H1 (cell line): ENCODE results near the gene EVPL. TPM values are rescaled to one million over a fixed set of nuclear protein-coding genes. Genes with fewer than 3 reads are reported as not detected.

Experiments used
- BRCA1 ChIP-seq: IDR thresholded peaks from 2 replicates; pipeline ENCODE4 v1.6.1; 2012; ENCODE audit warnings: low read depth, low read length, improper control_type of control experiment
- GTF2F1 ChIP-seq: IDR thresholded peaks from 2 replicates; pipeline ENCODE4 v1.6.1; 2012; ENCODE audit warnings: low read depth, low read length, improper control_type of control experiment, borderline replicate concordance
- JUN ChIP-seq: IDR thresholded peaks from 2 replicates; pipeline ENCODE4 v1.6.1; 2011; ENCODE audit warnings: low read depth, mild to moderate bottlenecking, improper control_type of control experiment, low read length
- MAFK ChIP-seq: IDR thresholded peaks from 2 replicates; pipeline ENCODE4 v1.6.1; 2012; ENCODE audit warnings: low read depth, mild to moderate bottlenecking, improper control_type of control experiment, low read length
- RNF2 ChIP-seq: fragments of 200-900, 300-1000 bp; sonication (generic); IDR thresholded peaks from 2 replicates; pipeline ENCODE4 v1.7.1; 2016; ENCODE audit warnings: borderline replicate concordance, low read depth, mild to moderate bottlenecking, antibody characterized with exemption, low read length; ENCODE audit not compliant: poor library complexity, severe bottlenecking; ENCODE audit errors: missing control alignments
- polyA plus RNA-seq, 7 experiments: library from polyadenylated mRNA; depleted of rRNA in 3 of 7; stranded (reverse) in 5 of 7; unstranded in 2 of 7; fragments of >200 nt in 5 of 7; fragments of 200-250 nt in 2 of 7; gene quantifications; 1 replicate in 5 of 7; 2 replicates in 1 of 7; 4 replicates in 1 of 7; pipeline versions ENCODE4 v1.2.1 to v1.2.3, GENCODE V29; 2011 to 2013; ENCODE audit warnings: missing spikeins in 2 of 7, mixed read lengths in 2 of 7
- total RNA-seq: library from RNA; stranded (reverse); fragmentation: NEBNext Ultra II Directional; extraction: Animal tissue kit (Norgen Biotek cat#: 25700); gene quantifications from 2 replicates; pipeline ENCODE4 v1.2.1, GENCODE V29; 2021
- TF ChIP-seq, protein P1 (sequence below): fragments of 300-600 bp; sonication (generic); IDR thresholded peaks from 2 replicates; pipeline ENCODE4 v1.7.1; 2012; ENCODE audit warnings: low read length, moderate library complexity, mild to moderate bottlenecking, inconsistent platforms; ENCODE audit not compliant: insufficient replicate concordance
- TF ChIP-seq, protein P2 (sequence below), 3 experiments: IDR thresholded peaks; 1 replicate in 2 of 3; 2 replicates in 1 of 3; pipeline versions ENCODE4 v1.5.1 to v1.6.1; 2011; ENCODE audit warnings: low read length in 3 of 3, mild to moderate bottlenecking in 3 of 3, inconsistent platforms in 2 of 3, low read depth in 1 of 3, moderate library complexity in 1 of 3; ENCODE audit not compliant: insufficient read depth in 1 of 3; ENCODE audit errors: control extremely low read depth in 1 of 3
- TF ChIP-seq, protein P3 (sequence below): IDR thresholded peaks from 2 replicates; pipeline ENCODE4 v1.6.1; 2012; ENCODE audit warnings: inconsistent platforms

EVPL gene
- total and polyA plus RNA-seq, 2 of the 8 experiments (the other 6 are each of a cell fraction or from before 2014, with no cell fraction given): 0.20 to 0.99 TPM

GRCh38 chr17:75998327-75998795, 28.7 kb downstream of the EVPL start (continued):
- TF ChIP-seq, protein P1, sequence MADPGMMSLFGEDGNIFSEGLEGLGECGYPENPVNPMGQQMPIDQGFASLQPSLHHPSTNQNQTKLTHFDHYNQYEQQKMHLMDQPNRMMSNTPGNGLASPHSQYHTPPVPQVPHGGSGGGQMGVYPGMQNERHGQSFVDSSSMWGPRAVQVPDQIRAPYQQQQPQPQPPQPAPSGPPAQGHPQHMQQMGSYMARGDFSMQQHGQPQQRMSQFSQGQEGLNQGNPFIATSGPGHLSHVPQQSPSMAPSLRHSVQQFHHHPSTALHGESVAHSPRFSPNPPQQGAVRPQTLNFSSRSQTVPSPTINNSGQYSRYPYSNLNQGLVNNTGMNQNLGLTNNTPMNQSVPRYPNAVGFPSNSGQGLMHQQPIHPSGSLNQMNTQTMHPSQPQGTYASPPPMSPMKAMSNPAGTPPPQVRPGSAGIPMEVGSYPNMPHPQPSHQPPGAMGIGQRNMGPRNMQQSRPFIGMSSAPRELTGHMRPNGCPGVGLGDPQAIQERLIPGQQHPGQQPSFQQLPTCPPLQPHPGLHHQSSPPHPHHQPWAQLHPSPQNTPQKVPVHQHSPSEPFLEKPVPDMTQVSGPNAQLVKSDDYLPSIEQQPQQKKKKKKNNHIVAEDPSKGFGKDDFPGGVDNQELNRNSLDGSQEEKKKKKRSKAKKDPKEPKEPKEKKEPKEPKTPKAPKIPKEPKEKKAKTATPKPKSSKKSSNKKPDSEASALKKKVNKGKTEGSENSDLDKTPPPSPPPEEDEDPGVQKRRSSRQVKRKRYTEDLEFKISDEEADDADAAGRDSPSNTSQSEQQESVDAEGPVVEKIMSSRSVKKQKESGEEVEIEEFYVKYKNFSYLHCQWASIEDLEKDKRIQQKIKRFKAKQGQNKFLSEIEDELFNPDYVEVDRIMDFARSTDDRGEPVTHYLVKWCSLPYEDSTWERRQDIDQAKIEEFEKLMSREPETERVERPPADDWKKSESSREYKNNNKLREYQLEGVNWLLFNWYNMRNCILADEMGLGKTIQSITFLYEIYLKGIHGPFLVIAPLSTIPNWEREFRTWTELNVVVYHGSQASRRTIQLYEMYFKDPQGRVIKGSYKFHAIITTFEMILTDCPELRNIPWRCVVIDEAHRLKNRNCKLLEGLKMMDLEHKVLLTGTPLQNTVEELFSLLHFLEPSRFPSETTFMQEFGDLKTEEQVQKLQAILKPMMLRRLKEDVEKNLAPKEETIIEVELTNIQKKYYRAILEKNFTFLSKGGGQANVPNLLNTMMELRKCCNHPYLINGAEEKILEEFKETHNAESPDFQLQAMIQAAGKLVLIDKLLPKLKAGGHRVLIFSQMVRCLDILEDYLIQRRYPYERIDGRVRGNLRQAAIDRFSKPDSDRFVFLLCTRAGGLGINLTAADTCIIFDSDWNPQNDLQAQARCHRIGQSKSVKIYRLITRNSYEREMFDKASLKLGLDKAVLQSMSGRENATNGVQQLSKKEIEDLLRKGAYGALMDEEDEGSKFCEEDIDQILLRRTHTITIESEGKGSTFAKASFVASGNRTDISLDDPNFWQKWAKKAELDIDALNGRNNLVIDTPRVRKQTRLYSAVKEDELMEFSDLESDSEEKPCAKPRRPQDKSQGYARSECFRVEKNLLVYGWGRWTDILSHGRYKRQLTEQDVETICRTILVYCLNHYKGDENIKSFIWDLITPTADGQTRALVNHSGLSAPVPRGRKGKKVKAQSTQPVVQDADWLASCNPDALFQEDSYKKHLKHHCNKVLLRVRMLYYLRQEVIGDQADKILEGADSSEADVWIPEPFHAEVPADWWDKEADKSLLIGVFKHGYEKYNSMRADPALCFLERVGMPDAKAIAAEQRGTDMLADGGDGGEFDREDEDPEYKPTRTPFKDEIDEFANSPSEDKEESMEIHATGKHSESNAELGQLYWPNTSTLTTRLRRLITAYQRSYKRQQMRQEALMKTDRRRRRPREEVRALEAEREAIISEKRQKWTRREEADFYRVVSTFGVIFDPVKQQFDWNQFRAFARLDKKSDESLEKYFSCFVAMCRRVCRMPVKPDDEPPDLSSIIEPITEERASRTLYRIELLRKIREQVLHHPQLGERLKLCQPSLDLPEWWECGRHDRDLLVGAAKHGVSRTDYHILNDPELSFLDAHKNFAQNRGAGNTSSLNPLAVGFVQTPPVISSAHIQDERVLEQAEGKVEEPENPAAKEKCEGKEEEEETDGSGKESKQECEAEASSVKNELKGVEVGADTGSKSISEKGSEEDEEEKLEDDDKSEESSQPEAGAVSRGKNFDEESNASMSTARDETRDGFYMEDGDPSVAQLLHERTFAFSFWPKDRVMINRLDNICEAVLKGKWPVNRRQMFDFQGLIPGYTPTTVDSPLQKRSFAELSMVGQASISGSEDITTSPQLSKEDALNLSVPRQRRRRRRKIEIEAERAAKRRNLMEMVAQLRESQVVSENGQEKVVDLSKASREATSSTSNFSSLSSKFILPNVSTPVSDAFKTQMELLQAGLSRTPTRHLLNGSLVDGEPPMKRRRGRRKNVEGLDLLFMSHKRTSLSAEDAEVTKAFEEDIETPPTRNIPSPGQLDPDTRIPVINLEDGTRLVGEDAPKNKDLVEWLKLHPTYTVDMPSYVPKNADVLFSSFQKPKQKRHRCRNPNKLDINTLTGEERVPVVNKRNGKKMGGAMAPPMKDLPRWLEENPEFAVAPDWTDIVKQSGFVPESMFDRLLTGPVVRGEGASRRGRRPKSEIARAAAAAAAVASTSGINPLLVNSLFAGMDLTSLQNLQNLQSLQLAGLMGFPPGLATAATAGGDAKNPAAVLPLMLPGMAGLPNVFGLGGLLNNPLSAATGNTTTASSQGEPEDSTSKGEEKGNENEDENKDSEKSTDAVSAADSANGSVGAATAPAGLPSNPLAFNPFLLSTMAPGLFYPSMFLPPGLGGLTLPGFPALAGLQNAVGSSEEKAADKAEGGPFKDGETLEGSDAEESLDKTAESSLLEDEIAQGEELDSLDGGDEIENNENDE: no peak
- no peak for TF ChIP-seq GTF2F1
- TF ChIP-seq, protein P2, sequence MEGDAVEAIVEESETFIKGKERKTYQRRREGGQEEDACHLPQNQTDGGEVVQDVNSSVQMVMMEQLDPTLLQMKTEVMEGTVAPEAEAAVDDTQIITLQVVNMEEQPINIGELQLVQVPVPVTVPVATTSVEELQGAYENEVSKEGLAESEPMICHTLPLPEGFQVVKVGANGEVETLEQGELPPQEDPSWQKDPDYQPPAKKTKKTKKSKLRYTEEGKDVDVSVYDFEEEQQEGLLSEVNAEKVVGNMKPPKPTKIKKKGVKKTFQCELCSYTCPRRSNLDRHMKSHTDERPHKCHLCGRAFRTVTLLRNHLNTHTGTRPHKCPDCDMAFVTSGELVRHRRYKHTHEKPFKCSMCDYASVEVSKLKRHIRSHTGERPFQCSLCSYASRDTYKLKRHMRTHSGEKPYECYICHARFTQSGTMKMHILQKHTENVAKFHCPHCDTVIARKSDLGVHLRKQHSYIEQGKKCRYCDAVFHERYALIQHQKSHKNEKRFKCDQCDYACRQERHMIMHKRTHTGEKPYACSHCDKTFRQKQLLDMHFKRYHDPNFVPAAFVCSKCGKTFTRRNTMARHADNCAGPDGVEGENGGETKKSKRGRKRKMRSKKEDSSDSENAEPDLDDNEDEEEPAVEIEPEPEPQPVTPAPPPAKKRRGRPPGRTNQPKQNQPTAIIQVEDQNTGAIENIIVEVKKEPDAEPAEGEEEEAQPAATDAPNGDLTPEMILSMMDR (IDR thresholded peaks at IDR 0.05; ENCODE audit: control extremely low read depth in 1 of 3, insufficient read depth in 1 of 3, low read depth in 1 of 3, low read length in 3 of 3): no peak
- TF ChIP-seq BRCA1: no peak
- no peak for TF ChIP-seq JUN
- TF ChIP-seq MAFK: no peak
- TF ChIP-seq RNF2: no peak
- TF ChIP-seq, protein P3, sequence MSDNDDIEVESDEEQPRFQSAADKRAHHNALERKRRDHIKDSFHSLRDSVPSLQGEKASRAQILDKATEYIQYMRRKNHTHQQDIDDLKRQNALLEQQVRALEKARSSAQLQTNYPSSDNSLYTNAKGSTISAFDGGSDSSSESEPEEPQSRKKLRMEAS: no peak
